HepG2 (cell line): ENCODE measurements around the gene NOTO. TPM values are rescaled to one million over a fixed set of nuclear protein-coding genes. Genes with fewer than 3 reads are reported as not detected.

Source experiments
- ATAC-seq: fragments of 200-7000 bp; cut with Tn5 transposase; 3 replicates; pipeline ENCODE4 v1.9.1; 2020; ENCODE audit warnings: mild to moderate bottlenecking, moderate library complexity
- BruUV-seq: library from RNA; stranded (reverse); fragments of 400-500 nt; replicated peaks from 2 replicates; lab custom pipeline; 2021; lab: Mats Ljungman, UMichigan
- CTCF ChIA-PET: fragments of 300-600 bp; formaldehyde crosslinking; extraction: SDS; loops from one replicate; lab custom pipeline; 2021; ENCODE audit warnings: low total read pairs, inconsistent platforms, low intra/inter-chr PET ratio; lab: Yijun Ruan, JAX
- POLR2A ChIA-PET: fragments of 350-600 bp; sonication (Branson Sonifier 250); formaldehyde crosslinking; loops from one replicate; lab custom pipeline; 2020; ENCODE audit warnings: antibody characterized with exemption, inconsistent platforms; lab: Yijun Ruan, JAX
- DNase-seq: peaks from one replicate; pipeline ENCODE4 v3.0.0-alpha.2; 2015; ENCODE audit warnings: low spot score
- FAIRE-seq: peaks from 3 replicates; lab custom pipeline; 2011; peaks lifted over from hg19 to GRCh38; lab: Jason Lieb, UNC
- H2AFZ ChIP-seq: one replicate; pipeline ENCODE4 v1.6.1; 2011; ENCODE audit warnings: low read length, inconsistent platforms
- H3K27ac ChIP-seq: fragments of 300-600 bp; 3 replicates; pipeline ENCODE4 v1.8.0; 2011; ENCODE audit warnings: mixed run types, mild to moderate bottlenecking, mixed read lengths, low read length, inconsistent platforms; ENCODE audit not compliant: insufficient read depth; ENCODE audit errors: extremely low read length
- H3K27me3 ChIP-seq, 2 experiments: fragments of 200-600 bp in 1 of 2; 2 replicates in 1 of 2; 3 replicates in 1 of 2; pipeline versions ENCODE4 v1.6.0 to v1.8.0; 2011; ENCODE audit warnings: low read length in 2 of 2, mild to moderate bottlenecking in 2 of 2, moderate library complexity in 2 of 2, inconsistent platforms in 1 of 2; ENCODE audit not compliant: insufficient read depth in 2 of 2, control insufficient read depth in 1 of 2
- H3K36me3 ChIP-seq, 2 experiments: fragments of 200-600 bp in 1 of 2; replicated peaks in 1 of 2; 2 replicates in 1 of 2; 3 replicates in 1 of 2; pipeline versions ENCODE4 v1.5.1 to v1.8.0; 2011; ENCODE audit warnings: low read length in 2 of 2, inconsistent platforms in 1 of 2; ENCODE audit not compliant: insufficient read depth in 2 of 2, control insufficient read depth in 1 of 2
- H3K4me1 ChIP-seq: 2 replicates; pipeline ENCODE4 v1.5.1; 2012; ENCODE audit warnings: low read length, inconsistent platforms; ENCODE audit not compliant: insufficient read depth
- H3K4me2 ChIP-seq: 2 replicates; pipeline ENCODE4 v1.6.0; 2011; ENCODE audit warnings: low read depth, low read length, inconsistent platforms
- H3K4me3 ChIP-seq, 3 experiments: fragments of 200-600 bp in 1 of 3; sonication (generic), shearing (Covaris generic) in 1 of 3; replicated peaks in 1 of 3; 2 replicates each; pipeline ENCODE4 v1.5.1; 2011 to 2016; ENCODE audit warnings: low read length in 3 of 3, inconsistent platforms in 2 of 3, low read depth in 2 of 3, mild to moderate bottlenecking in 2 of 3, control low read depth in 1 of 3, mixed read lengths in 1 of 3; ENCODE audit not compliant: insufficient read depth in 1 of 3
- H3K79me2 ChIP-seq: one replicate; pipeline ENCODE4 v1.6.1; 2011; ENCODE audit warnings: low read length, inconsistent platforms; ENCODE audit not compliant: insufficient read depth
- H3K9ac ChIP-seq: 2 replicates; pipeline ENCODE4 v1.6.0; 2011; ENCODE audit warnings: mild to moderate bottlenecking, low read depth, low read length, inconsistent platforms; ENCODE audit not compliant: insufficient read depth
- H3K9me3 ChIP-seq: 2 replicates; pipeline ENCODE4 v1.5.1; 2012; ENCODE audit warnings: mild to moderate bottlenecking, low read length
- H4K20me1 ChIP-seq: 2 replicates; pipeline ENCODE4 v1.6.0; 2011; ENCODE audit warnings: inconsistent platforms, mild to moderate bottlenecking, low read length, moderate library complexity; ENCODE audit not compliant: insufficient read depth
- AKAP8 ChIP-seq: sonication (generic); formaldehyde crosslinking; IDR thresholded peaks from 2 replicates; pipeline ENCODE4 v1.5.1; 2020; ENCODE audit warnings: mild to moderate bottlenecking, missing genetic modification reagents
- ATM ChIP-seq: fragments of 450-650 bp; IDR thresholded peaks from 2 replicates; pipeline ENCODE4 v1.7.1; 2017; ENCODE audit warnings: mild to moderate bottlenecking, borderline replicate concordance
- CCAR2 ChIP-seq: fragments of 200-400 bp; formaldehyde crosslinking; optimal IDR thresholded peaks from 2 replicates; pipeline ENCODE3; 2018; ENCODE audit warnings: low read depth, mild to moderate bottlenecking, low read length, moderate library complexity
- ELF1 ChIP-seq: sonication (generic); formaldehyde crosslinking; IDR thresholded peaks from 2 replicates; pipeline ENCODE4 v1.4.0; 2020; ENCODE audit warnings: missing genetic modification reagents
- HDAC1 ChIP-seq: sonication (generic); formaldehyde crosslinking; IDR thresholded peaks from 2 replicates; pipeline ENCODE4 v1.5.1; 2020; ENCODE audit warnings: mild to moderate bottlenecking, missing genetic modification reagents
- KDM2A ChIP-seq: sonication (generic); formaldehyde crosslinking; IDR thresholded peaks from 2 replicates; pipeline ENCODE4 v1.4.0; 2020; ENCODE audit warnings: low read depth, missing genetic modification reagents, borderline replicate concordance
- POLR2G ChIP-seq: fragments of 200-400 bp; formaldehyde crosslinking; IDR thresholded peaks from 2 replicates; pipeline ENCODE4 v1.6.1; 2018; ENCODE audit warnings: mild to moderate bottlenecking, low read depth, low read length, moderate library complexity
- SIX1 ChIP-seq: sonication (generic); formaldehyde crosslinking; IDR thresholded peaks from 2 replicates; pipeline ENCODE4 v1.4.0; 2020; ENCODE audit warnings: missing genetic modification reagents, borderline replicate concordance
- ZNF550 ChIP-seq: sonication (generic); formaldehyde crosslinking; IDR thresholded peaks from 2 replicates; pipeline ENCODE4 v1.4.0; 2020; ENCODE audit warnings: mild to moderate bottlenecking, missing genetic modification reagents, borderline replicate concordance
- ZNF691 ChIP-seq: sonication (generic); formaldehyde crosslinking; IDR thresholded peaks from 2 replicates; pipeline ENCODE4 v1.4.0; 2020; ENCODE audit warnings: missing genetic modification reagents, low read depth, mild to moderate bottlenecking, borderline replicate concordance
- WGBS: methylation state at CpG from one replicate; pipeline ENCODE4 v1.1.6; 2017; ENCODE audit warnings: low lambda C conversion rate; 5-methylcytosine and 5-hydroxymethylcytosine counted together
- in situ Hi-C: cut with HindIII; loops from 2 replicates; pipeline ENCODE4 v1.10.0; 2017; ENCODE audit warnings: low pct_unique_long_range_greater_than_20kb; ENCODE audit not compliant: extremely low pct_ligation_motif_present
- intact Hi-C: fragments of 100-400 bp; cut with micrococcal nuclease; formaldehyde crosslinking; loops from one replicate; pipeline ENCODE4 v1.10.0; 2022; ENCODE audit not compliant: unreplicated experiment
- polyA plus RNA-seq, 8 experiments: library from polyadenylated mRNA; depleted of rRNA in 3 of 8; stranded (reverse) in 7 of 8; unstranded in 1 of 8; fragments of >200 nt; fragmentation: Illumina TruSeq in 4 of 8; extraction: Trizol in 4 of 8; gene quantifications; 2 replicates each; pipeline versions ENCODE4 v1.2.1 to v1.2.3, GENCODE V29; 2011 to 2016; ENCODE audit warnings: low read depth in 4 of 8, missing spikeins in 1 of 8, mixed read lengths in 1 of 8; ENCODE audit not compliant: insufficient read depth in 1 of 8
- total RNA-seq, 5 experiments: library from RNA; depleted of rRNA; stranded (reverse); fragments of >200 nt; fragmentation: Illumina TruSeq; extraction: Trizol; gene quantifications; 2 replicates each; pipeline ENCODE4 v1.2.3, GENCODE V29; 2016; ENCODE audit warnings: low read depth in 1 of 5

The NOTO gene
- total and polyA plus RNA-seq, 2 of the 13 experiments (the other 11 are each of a cell fraction or from before 2014, with no cell fraction given), result not detected

- peaks cover 13% of the 10 kb centered on the region for H3K4me1 ChIP-seq
- H3K9me3 ChIP-seq, result no peaks in the 10 kb centered on the region
- FAIRE-seq (no peak), ATAC-seq (peak; percentile 8), DNase-seq (no peak)
- ChIA-PET POLR2A (no interaction called here), CTCF (no interaction called here)
- H2AFZ ChIP-seq, result no peak overlapping the region
- TF ChIP-seq POLR2G (peak; percentile 43), ZNF550 (CRISPR knock-in tag) (no peak), ELF1 (no peak)
- intact Hi-C loops, result no loop called here
- no peak overlapping the region for H3K27ac ChIP-seq
- BruUV-seq, result TSS peak; percentile 35
- in situ Hi-C loops, result no loop called here
- H4K20me1 ChIP-seq, result no peaks in the 10 kb centered on the region
- H3K27me3 ChIP-seq, result no peaks in the 10 kb centered on the region
- no peak overlapping the region for H3K9ac ChIP-seq
- no peak overlapping the region for H3K4me3 ChIP-seq
- WGBS, result 58% methylated on average over 5 of the region's 5 CpGs
- H3K36me3 ChIP-seq, result peaks cover 16 to 38% of the 10 kb centered on the region in 2 experiments
- no peak overlapping the region for H3K4me2 ChIP-seq
- no peaks in the 10 kb centered on the region for H3K79me2 ChIP-seq
Observed at GRCh38 chr2:73255907-73256617, 53.7 kb downstream of the NOTO start.

GRCh38 chr2:73256618-73256922 lies 54.2 kb downstream of the NOTO start:
- Histone ChIP-seq H3K4me2 (no peak overlapping the region), H3K27ac (no peak overlapping the region), H3K79me2 (no peaks in the 10 kb centered on the region), H3K4me1 (peaks cover 18% of the 10 kb centered on the region), H3K4me3 (no peak overlapping the region), H3K9me3 (no peaks in the 10 kb centered on the region), H3K36me3 (peaks cover 12 to 36% of the 10 kb centered on the region in 2 experiments), H2AFZ (no peak overlapping the region), H3K9ac (no peak overlapping the region), H3K27me3 (no peaks in the 10 kb centered on the region), H4K20me1 (no peaks in the 10 kb centered on the region)
- FAIRE-seq, result no peak
- intact Hi-C loops, result no loop called here
- BruUV-seq, result no TSS peak
- no peak for DNase-seq
- ChIA-PET CTCF (no interaction called here), POLR2A (interaction anchor here (0.6 to 1.6 kb wide), 4 partner anchors 9 to 31 kb away, joined by 3 to 8 read pairs (median 4); partner anchors contain the start of genes CCT7 and PRADC1)
- in situ Hi-C loops, result no loop called here
- ATAC-seq, result peak; percentile 10; the same call in 2 of the 3 replicates
- no peak for TF ChIP-seq CCAR2
- no peak for TF ChIP-seq ZNF691 (CRISPR knock-in tag)
- TF ChIP-seq KDM2A (CRISPR knock-in tag), result no peak
- no peak for TF ChIP-seq ATM
- no peak for TF ChIP-seq SIX1 (CRISPR knock-in tag)
- TF ChIP-seq AKAP8 (CRISPR knock-in tag), result 0 out of 2 replicates have a peak, but pooled peaks have one; percentile 68
- no peak for TF ChIP-seq HDAC1 (CRISPR knock-in tag)
- WGBS, result no CpG with 5 or more reads among the region's 1 CpG
